IMR-90 (cell line): ENCODE measurements around the gene OMG. TPM values are rescaled to one million over a fixed set of nuclear protein-coding genes. Genes with fewer than 3 reads are reported as not detected.

Source experiments
- ATAC-seq: fragments of 200-7000 bp; cut with Tn5 transposase; 2 replicates; pipeline ENCODE4 v1.9.1; 2020; ENCODE audit warnings: low read depth, mild to moderate bottlenecking, moderate library complexity
- BruUV-seq: library from RNA; stranded (reverse); fragments of 400-500 nt; replicated peaks from 2 replicates; lab custom pipeline; 2021; lab: Mats Ljungman, UMichigan
- CTCF ChIA-PET: fragments of 300-600 bp; formaldehyde crosslinking; extraction: SDS; loops from one replicate; lab custom pipeline; 2021; ENCODE audit warnings: antibody characterized with exemption; lab: Yijun Ruan, JAX
- POLR2A ChIA-PET: fragments of 300-600 bp; sonication (Branson Sonifier 250); formaldehyde crosslinking; loops from one replicate; lab custom pipeline; 2022; ENCODE audit warnings: antibody characterized with exemption; ENCODE audit not compliant: unreplicated experiment; lab: Charles Lee
- DNase-seq: peaks from one replicate; pipeline ENCODE4 v3.0.0; 2013
- H2AFZ ChIP-seq: replicated peaks from 2 replicates; pipeline ENCODE3; 2013; ENCODE audit warnings: low read length, mild to moderate bottlenecking; ENCODE audit not compliant: poor library complexity
- H2AK5ac ChIP-seq: 2 replicates; pipeline ENCODE4 v1.6.1; 2013; ENCODE audit warnings: low read depth, low read length, inconsistent platforms
- H2AK9ac ChIP-seq: replicated peaks from 2 replicates; pipeline ENCODE3; 2013; ENCODE audit warnings: mild to moderate bottlenecking, low read depth, low read length, moderate library complexity; ENCODE audit not compliant: poor library complexity
- H2BK120ac ChIP-seq: 2 replicates; pipeline ENCODE4 v1.6.1; 2013; ENCODE audit warnings: low read depth, low read length, inconsistent platforms
- H2BK15ac ChIP-seq: 3 replicates; pipeline ENCODE4 v1.6.1; 2013; ENCODE audit warnings: low read depth, low read length, inconsistent platforms
- H2BK20ac ChIP-seq: 2 replicates; pipeline ENCODE4 v1.6.1; 2013; ENCODE audit warnings: low read depth, mild to moderate bottlenecking, inconsistent platforms, low read length, moderate library complexity
- H2BK5ac ChIP-seq: 2 replicates; pipeline ENCODE4 v1.6.1; 2013; ENCODE audit warnings: mild to moderate bottlenecking, low read depth, low read length, inconsistent platforms; ENCODE audit not compliant: poor library complexity, severe bottlenecking
- H3K14ac ChIP-seq: replicated peaks from 2 replicates; pipeline ENCODE4 v1.6.1; 2013; ENCODE audit warnings: low read depth, low read length, inconsistent platforms
- H3K18ac ChIP-seq: 2 replicates; pipeline ENCODE4 v1.6.1; 2013; ENCODE audit warnings: low read depth, low read length, control low read depth
- H3K23ac ChIP-seq: 2 replicates; pipeline ENCODE4 v1.6.1; 2013; ENCODE audit warnings: low read depth, low read length, inconsistent platforms
- H3K27ac ChIP-seq: 2 replicates; pipeline ENCODE4 v1.5.1; 2013; ENCODE audit warnings: mild to moderate bottlenecking, control low read depth, low read length; ENCODE audit not compliant: insufficient read depth
- H3K27me3 ChIP-seq: 2 replicates; pipeline ENCODE4 v1.6.1; 2013; ENCODE audit warnings: low read length; ENCODE audit not compliant: control insufficient read depth, insufficient read depth
- H3K36me3 ChIP-seq: 2 replicates; pipeline ENCODE4 v1.6.1; 2013; ENCODE audit warnings: low read length, mixed read lengths; ENCODE audit not compliant: control insufficient read depth, insufficient read depth
- H3K4ac ChIP-seq: 2 replicates; pipeline ENCODE4 v1.6.1; 2013; ENCODE audit warnings: low read depth, low read length, inconsistent platforms
- H3K4me1 ChIP-seq: 2 replicates; pipeline ENCODE4 v1.6.1; 2013; ENCODE audit warnings: low read length, mixed read lengths; ENCODE audit not compliant: control insufficient read depth, insufficient read depth
- H3K4me2 ChIP-seq: 2 replicates; pipeline ENCODE4 v1.6.1; 2013; ENCODE audit warnings: low read depth, mild to moderate bottlenecking, control low read depth, low read length, moderate library complexity
- H3K4me3 ChIP-seq: 2 replicates; pipeline ENCODE4 v1.5.1; 2013; ENCODE audit warnings: low read depth, mild to moderate bottlenecking, control low read depth, low read length, moderate library complexity; ENCODE audit not compliant: insufficient read depth
- H3K56ac ChIP-seq: 2 replicates; pipeline ENCODE4 v1.6.1; 2013; ENCODE audit warnings: low read length, inconsistent platforms; ENCODE audit not compliant: insufficient read depth; ENCODE audit errors: extremely low read depth
- H3K79me1 ChIP-seq, 2 experiments: 2 replicates each; pipeline ENCODE4 v1.6.1; 2013; ENCODE audit warnings: low read length in 2 of 2, inconsistent platforms in 1 of 2, low read depth in 1 of 2
- H3K9ac ChIP-seq: 2 replicates; pipeline ENCODE4 v1.6.1; 2013; ENCODE audit warnings: low read depth, low read length, control low read depth
- H3K9me1 ChIP-seq: 2 replicates; pipeline ENCODE4 v1.6.1; 2013; ENCODE audit warnings: low read length, inconsistent platforms; ENCODE audit not compliant: insufficient read depth
- H3K9me3 ChIP-seq: 2 replicates; pipeline ENCODE4 v1.6.1; 2013; ENCODE audit warnings: low read length; ENCODE audit not compliant: control insufficient read depth, insufficient read depth
- H4K20me1 ChIP-seq: 2 replicates; pipeline ENCODE4 v1.6.1; 2013; ENCODE audit warnings: low read length, inconsistent platforms; ENCODE audit not compliant: insufficient read depth
- H4K5ac ChIP-seq: 2 replicates; pipeline ENCODE4 v1.6.1; 2013; ENCODE audit warnings: mild to moderate bottlenecking, low read depth, low read length, control low read depth
- H4K8ac ChIP-seq, 2 experiments: 2 replicates each; pipeline ENCODE4 v1.6.1; 2013; ENCODE audit warnings: low read depth in 2 of 2, low read length in 2 of 2, control low read depth in 1 of 2, inconsistent platforms in 1 of 2
- H4K91ac ChIP-seq: 2 replicates; pipeline ENCODE4 v1.6.1; 2013; ENCODE audit warnings: low read depth, low read length, inconsistent platforms; ENCODE audit not compliant: insufficient read depth
- MAFK ChIP-seq: IDR thresholded peaks from 2 replicates; pipeline ENCODE4 v1.6.1; 2012; ENCODE audit warnings: low read depth, low read length, improper control_type of control experiment
- RCOR1 ChIP-seq: IDR thresholded peaks from 2 replicates; pipeline ENCODE4 v1.6.1; 2012; ENCODE audit warnings: mild to moderate bottlenecking, low read length, improper control_type of control experiment; ENCODE audit not compliant: insufficient replicate concordance
- WGBS, 2 experiments: methylation state at CpG; one replicate each; pipeline versions ENCODE4 v1.1.5 to v1.1.7; 2013; ENCODE audit warnings: missing lambda C conversion rate in 2 of 2; ENCODE audit not compliant: insufficient read length in 1 of 2; ENCODE audit errors: extremely low coverage in 2 of 2; 5-methylcytosine and 5-hydroxymethylcytosine counted together
- dilution Hi-C: fragments of 300-500 bp; cut with HindIII; formaldehyde crosslinking; loops from one replicate; pipeline ENCODE4 v1.14.3; 2018; ENCODE audit warnings: low sequenced_read_pairs; ENCODE audit not compliant: unreplicated experiment
- in situ Hi-C: fragments of 300-500 bp; cut with MboI; formaldehyde crosslinking; loops from 3 replicates; pipeline ENCODE4 v1.14.3; 2019; ENCODE audit warnings: low sequenced_read_pairs, inconsistent platforms, mixed read lengths
- intact Hi-C: fragments of 100-400 bp; cut with micrococcal nuclease; formaldehyde crosslinking; loops from 2 replicates; pipeline ENCODE4 v1.10.0; 2022
- polyA plus RNA-seq, 3 experiments: library from polyadenylated mRNA; depleted of rRNA; stranded (reverse); fragments of >200 nt; gene quantifications; 2 replicates each; pipeline ENCODE4 v1.2.3, GENCODE V29; 2012; ENCODE audit warnings: low replicate concordance in 1 of 3
- total RNA-seq: library from RNA; depleted of rRNA; stranded (reverse); fragments of >200 nt; gene quantifications from 2 replicates; pipeline ENCODE4 v1.2.3, GENCODE V29; 2012

OMG gene
- total and polyA plus RNA-seq, 2 of the 4 experiments (the other 2 are of a cell fraction) = 0.18 TPM; not detected in 1

GRCh38 chr17:31260151-31260550 is 36.9 kb downstream of the OMG start:
- no peak overlapping the region for H3K4ac ChIP-seq
- intact Hi-C loops (no loop called here), in situ Hi-C loops (no loop called here), dilution Hi-C loops (no loop called here)
- H2AK5ac ChIP-seq = no peak overlapping the region
- H4K8ac ChIP-seq = no peak overlapping the region
- no peak overlapping the region for H2BK5ac ChIP-seq
- no CpG with 5 or more reads among the region's 3 CpGs for WGBS, 2 experiments
- H3K4me3 ChIP-seq = no peak overlapping the region
- no peak overlapping the region for H3K27ac ChIP-seq
- BruUV-seq = no TSS peak
- no peak overlapping the region for H3K4me2 ChIP-seq
- H3K4me1 ChIP-seq = no peaks in the 10 kb centered on the region
- no peak overlapping the region for H2BK15ac ChIP-seq
- no peak overlapping the region for H2AK9ac ChIP-seq
- no peak overlapping the region for H4K91ac ChIP-seq
- H2BK120ac ChIP-seq = no peak overlapping the region
- DNase-seq (no peak), ATAC-seq (no peak)
- ChIA-PET POLR2A (no interaction called here), CTCF (no interaction called here)
- peaks cover 8% of the 10 kb centered on the region for H3K36me3 ChIP-seq
- H4K5ac ChIP-seq = no peak overlapping the region
- TF ChIP-seq RCOR1 = no peak
- 0 out of 2 replicates have a peak, but pooled peaks have one; percentile 31 for TF ChIP-seq MAFK
- H2BK20ac ChIP-seq = no peak overlapping the region
- H3K18ac ChIP-seq = no peak overlapping the region
- no peaks in the 10 kb centered on the region for H4K20me1 ChIP-seq
- H3K9me3 ChIP-seq = no peaks in the 10 kb centered on the region
- H3K9ac ChIP-seq = no peak overlapping the region
- H3K27me3 ChIP-seq = no peaks in the 10 kb centered on the region
- peaks cover 2% of the 10 kb centered on the region for H3K9me1 ChIP-seq
- no peak overlapping the region for H3K14ac ChIP-seq
- H3K23ac ChIP-seq = no peak overlapping the region
- H3K79me1 ChIP-seq = peaks cover 0 to 2% of the 10 kb centered on the region in 2 experiments; a peak in 2 of 4 replicates
- H2AFZ ChIP-seq = no peak overlapping the region
- H3K56ac ChIP-seq = no peak overlapping the region
